GM18858 (cell line): ENCODE results near the gene JAK1.
"Not testable (repeated sequence)": the region's sequence is repeated elsewhere in the genome, so short reads cannot be mapped to it uniquely, and the experiment has no call there.

ENCODE experiments used
- ATAC-seq: cut with Tn5 transposase; IDR thresholded peaks from one replicate; pipeline ENCODE4 v1.9.1; 2021; ENCODE audit not compliant: unreplicated experiment

JAK1 gene

GRCh38 chr1:64923294-64923718 is 43.0 kb downstream of the JAK1 start:
- no peak for ATAC-seq

GRCh38 chr1:64922336-64922735 is 44.0 kb downstream of the JAK1 start:
- no peak for ATAC-seq

GRCh38 chr1:64921771-64922170 is 44.6 kb downstream of the JAK1 start:
- ATAC-seq = no peak

GRCh38 chr1:64920941-64921589 is 45.3 kb downstream of the JAK1 start:
- no peak for ATAC-seq

- ATAC-seq = not testable (repeated sequence)
These were observed 47.2 kb downstream of the JAK1 start for GRCh38 chr1:64919120-64919519.

- no peak for ATAC-seq
These were observed 48.4 kb downstream of the JAK1 start for GRCh38 chr1:64917907-64918306.

GRCh38 chr1:64917328-64917861 is 49.0 kb downstream of the JAK1 start:
- ATAC-seq = no peak

GRCh38 chr1:64915381-64916274 is 50.7 kb downstream of the JAK1 start:
- ATAC-seq = no peak

- ATAC-seq = no peak
These were observed 52.9 kb downstream of the JAK1 start for GRCh38 chr1:64913361-64914015.

GRCh38 chr1:64912191-64912590 is 54.2 kb downstream of the JAK1 start:
- ATAC-seq = no peak

GRCh38 chr1:64911326-64911725 is 55.0 kb downstream of the JAK1 start:
- no peak for ATAC-seq

- no peak for ATAC-seq
These were observed 57.3 kb downstream of the JAK1 start for GRCh38 chr1:64909031-64909430.

- no peak for ATAC-seq
These were observed 57.8 kb downstream of the JAK1 start for GRCh38 chr1:64908575-64908974.

GRCh38 chr1:64906447-64906846 is 59.9 kb downstream of the JAK1 start:
- ATAC-seq = no peak

GRCh38 chr1:64903593-64903992 is 62.8 kb downstream of the JAK1 start:
- no peak for ATAC-seq

GRCh38 chr1:64901663-64902062 is 64.7 kb downstream of the JAK1 start:
- no peak for ATAC-seq

- ATAC-seq = no peak
These were observed 65.4 kb downstream of the JAK1 start for GRCh38 chr1:64900916-64901315.

- peak; percentile 29 for ATAC-seq
These were observed 68.1 kb downstream of the JAK1 start for GRCh38 chr1:64898107-64898861.

- no peak for ATAC-seq
These were observed 69.8 kb downstream of the JAK1 start for GRCh38 chr1:64896551-64896950.

GRCh38 chr1:64895500-64895899 is 70.8 kb downstream of the JAK1 start:
- ATAC-seq = peak; percentile 86
